Mesodermal cell (in vitro differentiated cells): ENCODE results near the gene C16orf86.
A peak's percentile ranks its signal among the peaks of the same experiment; 100 is the strongest.

ENCODE experiments used
- H3K27ac ChIP-seq: 2 replicates; pipeline ENCODE4 v1.7.0; 2013; ENCODE audit warnings: mild to moderate bottlenecking, low read depth, low read length, moderate library complexity; ENCODE audit not compliant: severe bottlenecking
- H3K36me3 ChIP-seq: 2 replicates; pipeline ENCODE4 v1.7.1; 2013; ENCODE audit warnings: mild to moderate bottlenecking, low read length, moderate library complexity; ENCODE audit not compliant: control insufficient read depth, insufficient read depth
- H3K4me1 ChIP-seq: one replicate; pipeline ENCODE4 v1.7.1; 2013; ENCODE audit warnings: mild to moderate bottlenecking, low read length; ENCODE audit not compliant: insufficient read depth, control insufficient read depth, poor library complexity, severe bottlenecking
- H3K4me3 ChIP-seq: 2 replicates; pipeline ENCODE4 v1.7.0; 2013; ENCODE audit warnings: low read length, control low read depth, mild to moderate bottlenecking; ENCODE audit not compliant: insufficient read depth, poor library complexity, severe bottlenecking; ENCODE audit errors: extremely low read depth
- H3K9me3 ChIP-seq: 2 replicates; pipeline ENCODE4 v1.7.1; 2013; ENCODE audit warnings: mild to moderate bottlenecking, low read length, moderate library complexity; ENCODE audit not compliant: control insufficient read depth
- WGBS, 2 experiments: methylation state at CpG; one replicate each; pipeline ENCODE4 v1.1.5; 2013; ENCODE audit warnings: missing lambda C conversion rate in 2 of 2; ENCODE audit not compliant: insufficient coverage in 2 of 2; 5-methylcytosine and 5-hydroxymethylcytosine counted together

The C16orf86 gene

GRCh38 chr16:67654403-67654911 is 12.2 kb upstream of the C16orf86 start:
- Histone ChIP-seq H3K9me3 (no peaks in the 10 kb centered on the region), H3K4me3 (no peak overlapping the region), H3K27ac (no peak overlapping the region), H3K4me1 (no peaks in the 10 kb centered on the region), H3K36me3 (peaks cover 14% of the 10 kb centered on the region)
- WGBS, 2 experiments, result 91 to 93% methylated on average over 28 to 30 of the region's 30 CpGs

DNA sequence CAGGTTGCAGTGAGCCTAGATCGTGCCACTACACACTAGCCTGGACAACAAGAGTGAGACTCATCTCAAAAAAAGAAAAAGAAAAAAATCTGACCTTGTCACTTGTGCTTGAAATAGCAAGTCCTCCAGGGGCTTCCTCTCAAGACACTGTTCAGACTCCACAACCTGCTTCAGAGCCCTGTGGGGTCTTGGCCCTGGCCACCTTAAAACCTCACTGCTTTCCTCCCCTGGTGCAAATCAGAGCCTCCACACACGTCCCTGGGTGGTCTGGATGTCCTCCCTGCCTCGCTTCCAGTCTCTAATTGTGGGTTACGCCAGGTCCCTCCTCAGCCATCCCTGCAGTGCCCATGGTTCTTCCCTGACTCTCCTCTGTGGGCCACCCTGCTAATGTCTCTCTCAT is 11.3 kb upstream of the C16orf86 start:
- H3K4me1 ChIP-seq, result no peaks in the 10 kb centered on the region
- H3K4me3 ChIP-seq, result no peak overlapping the region
- no peaks in the 10 kb centered on the region for H3K9me3 ChIP-seq
- peaks cover 14% of the 10 kb centered on the region for H3K36me3 ChIP-seq
- H3K27ac ChIP-seq, result no peak overlapping the region
- WGBS, 2 experiments, result 85 to 90% methylated on average over 4 of the region's 4 CpGs

DNA sequence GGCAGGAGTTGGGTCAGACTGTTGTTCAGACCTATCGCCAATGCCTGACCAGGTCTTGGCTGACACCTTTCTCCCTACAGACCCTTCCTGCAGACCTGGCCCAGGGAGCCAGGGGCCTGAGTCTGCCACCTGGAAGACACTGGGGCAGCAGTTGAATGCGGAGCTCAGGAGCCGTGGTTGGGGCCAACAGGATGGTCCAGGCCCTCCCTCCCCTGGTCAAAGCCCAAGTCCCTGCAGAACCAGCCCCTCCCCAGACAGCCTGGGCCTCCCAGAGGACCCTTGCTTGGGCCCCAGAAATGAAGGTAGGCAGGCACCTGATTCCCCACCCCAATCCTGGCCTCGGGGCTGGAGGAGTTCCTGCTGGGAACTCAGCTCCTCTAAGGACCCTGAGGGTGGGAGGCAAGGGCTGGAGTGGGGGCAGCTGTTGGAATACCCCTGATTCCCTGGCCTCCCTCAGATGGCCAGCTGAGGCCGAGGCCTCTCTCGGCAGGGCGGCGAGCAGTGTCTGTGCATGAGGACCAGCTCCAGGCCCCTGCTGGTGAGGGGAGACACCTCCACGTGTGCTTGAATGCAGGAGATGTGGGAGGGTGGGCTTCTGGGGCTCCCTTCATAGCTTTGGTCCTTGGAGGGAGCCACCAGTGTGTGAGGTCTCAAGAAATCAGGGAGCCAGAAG is 10.1 kb upstream of the C16orf86 start:
- H3K36me3 ChIP-seq, result peaks cover 14% of the 10 kb centered on the region
- H3K27ac ChIP-seq, result no peak overlapping the region
- no peaks in the 10 kb centered on the region for H3K9me3 ChIP-seq
- H3K4me3 ChIP-seq, result no peak overlapping the region
- 87 to 92% methylated on average over 6 to 8 of the region's 9 CpGs for WGBS, 2 experiments
- H3K4me1 ChIP-seq, result no peaks in the 10 kb centered on the region

GRCh38 chr16:67657017-67657608 is 9.5 kb upstream of the C16orf86 start:
- no peaks in the 10 kb centered on the region for H3K9me3 ChIP-seq
- H3K27ac ChIP-seq, result no peak overlapping the region
- WGBS, 2 experiments, result 93% methylated on average over 7 to 10 of the region's 16 CpGs
- peaks cover 18% of the 10 kb centered on the region for H3K36me3 ChIP-seq
- no peaks in the 10 kb centered on the region for H3K4me1 ChIP-seq
- no peak overlapping the region for H3K4me3 ChIP-seq

DNA sequence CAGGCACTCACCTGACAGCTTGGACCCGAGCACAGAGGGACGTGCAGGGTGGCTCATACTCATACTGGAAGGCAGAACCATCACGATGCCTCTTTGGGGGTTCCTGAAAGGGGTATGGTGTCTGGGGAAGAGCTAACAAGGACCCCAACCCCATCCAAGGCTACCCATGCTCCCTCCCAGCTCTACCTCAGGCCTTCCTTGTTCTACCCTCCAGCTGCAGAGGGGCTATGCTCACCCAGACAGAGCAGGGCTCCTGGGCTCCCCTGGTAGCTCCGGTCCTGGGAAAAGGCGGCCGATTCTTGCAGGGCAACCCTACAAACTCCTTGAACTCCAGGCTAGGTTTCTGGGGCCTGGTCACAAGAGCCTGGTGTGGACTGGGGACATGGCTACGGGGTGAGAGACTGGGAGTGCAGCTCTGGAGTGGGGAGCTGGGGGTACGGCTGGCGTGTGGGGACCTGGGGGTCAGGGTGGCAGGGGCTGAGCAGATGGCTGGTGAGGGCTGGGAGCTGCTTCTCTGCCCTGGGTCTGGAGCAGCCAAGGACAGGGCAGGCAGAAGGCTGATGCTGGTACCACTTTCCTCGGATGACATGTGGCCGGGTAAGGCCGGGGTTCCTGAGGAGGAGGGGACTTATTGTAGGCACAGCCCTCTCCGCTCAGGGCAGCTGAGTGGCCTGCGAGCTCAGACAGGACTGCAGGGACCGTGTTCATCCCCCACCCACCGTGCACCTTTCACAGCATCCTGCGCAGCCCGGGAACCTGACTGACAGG is 8.7 kb upstream of the C16orf86 start:
- Histone ChIP-seq H3K4me3 (no peak overlapping the region), H3K4me1 (no peaks in the 10 kb centered on the region), H3K27ac (no peak overlapping the region), H3K36me3 (peaks cover 23% of the 10 kb centered on the region), H3K9me3 (no peaks in the 10 kb centered on the region)
- WGBS, 2 experiments, result 95 to 98% methylated on average over 12 to 14 of the region's 18 CpGs

DNA sequence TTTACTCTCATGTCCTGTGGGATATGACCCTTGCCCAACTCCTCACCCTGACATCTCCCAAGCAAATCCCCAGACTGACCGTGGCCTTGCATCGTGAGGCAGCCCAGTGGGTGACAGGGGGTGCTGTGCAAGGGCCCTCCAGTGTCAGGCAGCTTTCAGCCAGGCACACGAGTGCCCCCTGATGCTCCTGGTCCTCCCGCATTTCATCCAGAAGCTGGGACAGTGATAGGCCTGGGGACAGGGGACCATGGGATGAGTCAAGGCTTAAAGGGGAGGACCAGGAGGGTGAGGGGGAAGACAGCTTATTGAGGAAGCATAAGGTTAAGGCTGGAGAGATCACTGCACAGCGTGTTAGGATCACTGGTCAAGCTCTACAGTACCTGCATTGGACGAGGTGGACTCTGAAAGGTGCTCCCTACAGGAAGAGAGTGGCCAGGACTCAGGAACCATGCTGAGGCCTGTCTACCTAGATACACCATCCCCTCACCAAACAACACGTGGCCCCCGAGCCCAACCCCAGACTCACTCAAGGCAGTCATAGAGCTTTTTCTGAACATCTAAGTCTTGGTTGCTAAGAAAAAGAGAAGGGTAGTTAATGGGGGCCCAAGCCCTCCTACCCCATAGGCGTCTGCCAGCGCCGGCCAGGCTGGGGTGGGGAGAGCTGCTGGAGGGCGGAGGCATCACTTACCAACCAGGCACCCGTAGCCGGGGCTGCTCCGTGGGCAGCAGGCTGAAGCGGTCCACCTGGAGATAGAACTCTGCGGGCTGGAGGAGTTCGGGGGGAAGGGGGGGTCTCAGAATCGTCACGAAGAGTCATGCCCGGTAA is 7.6 kb upstream of the C16orf86 start:
- H3K9me3 ChIP-seq, result no peaks in the 10 kb centered on the region
- H3K4me3 ChIP-seq, result peak overlapping the region; percentile 79
- no peaks in the 10 kb centered on the region for H3K4me1 ChIP-seq
- H3K27ac ChIP-seq, result no peak overlapping the region
- H3K36me3 ChIP-seq, result peaks cover 29% of the 10 kb centered on the region
- 49 to 62% methylated on average over 6 to 12 of the region's 21 CpGs for WGBS, 2 experiments

DNA sequence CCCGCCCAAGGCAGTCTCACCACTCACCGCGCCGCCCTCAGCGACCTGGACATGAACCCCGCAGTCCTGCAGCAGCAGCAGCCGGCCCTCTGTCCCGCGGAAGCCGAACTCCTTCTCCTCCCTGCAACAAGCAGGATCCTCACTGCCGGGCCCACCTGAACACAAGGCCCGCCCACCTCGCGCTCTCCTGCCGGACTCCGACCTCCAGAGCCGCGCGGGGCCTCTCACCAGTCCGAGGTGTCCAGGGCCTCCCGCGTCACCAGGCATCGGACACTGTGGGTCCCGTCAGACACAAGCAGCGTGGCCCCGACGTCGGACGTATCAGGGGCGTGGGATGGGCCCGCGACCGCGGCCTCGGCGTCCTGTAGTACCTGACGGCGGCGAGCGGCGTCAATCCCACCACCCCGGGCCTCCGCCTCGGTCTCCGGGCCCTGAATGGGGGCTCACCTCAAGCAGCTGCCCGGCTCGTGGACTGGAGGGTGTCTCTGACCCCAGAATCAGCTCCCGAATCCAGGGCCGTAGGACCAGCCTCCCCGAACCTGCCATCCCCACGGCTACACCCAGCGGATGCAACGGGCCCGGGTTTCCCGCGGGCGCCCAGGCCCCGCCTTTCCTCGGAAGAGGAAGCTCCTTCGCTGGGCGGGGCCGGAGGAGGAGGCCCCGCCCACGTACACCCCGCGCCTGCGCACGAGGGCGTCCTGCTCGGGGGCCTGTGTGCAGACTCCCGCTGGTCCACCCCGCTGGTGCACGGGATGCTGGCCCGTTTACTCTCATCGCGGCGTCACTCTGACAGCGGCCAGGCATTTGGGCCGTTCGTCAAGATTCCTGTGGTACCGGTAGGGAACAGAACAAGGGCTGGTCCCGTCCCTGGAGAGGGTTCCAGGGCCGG is 6.7 kb upstream of the C16orf86 start, which contains the start of gene ACD:
ACD (minus strand) TSS at position 586 of the 889 bp plus-strand sequence; CDS start at position 546, 40 bp downstream.
- Histone ChIP-seq H3K27ac (peak within 1 kb of the TSS; percentile 85), H3K4me1 (no peaks in the 10 kb centered on the region), H3K9me3 (no peaks in the 10 kb centered on the region), H3K4me3 (peak within 1 kb of the TSS; percentile 79), H3K36me3 (peaks cover 32% of the 10 kb centered on the region)
- 1% methylated on average over 78 of the region's 83 CpGs for WGBS, 2 experiments

GRCh38 chr16:67660564-67661028 is 6.0 kb upstream of the C16orf86 start, which contains the start of gene PARD6A:
TSS of gene PARD6A (plus strand) at chr16:67660960. CDS start at chr16:67661039, 79 bp downstream.
- 0 to 1% methylated on average over 31 to 47 of the region's 48 CpGs for WGBS, 2 experiments
- Histone ChIP-seq H3K36me3 (peaks cover 32% of the 10 kb centered on the region), H3K4me3 (peak within 1 kb of the TSS; percentile 79), H3K4me1 (peaks cover 3% of the 10 kb centered on the region), H3K9me3 (no peaks in the 10 kb centered on the region), H3K27ac (peak within 1 kb of the TSS; percentile 85)

GRCh38 chr16:67661101-67661761 is 5.4 kb upstream of the C16orf86 start:
- no peak overlapping the region for H3K27ac ChIP-seq

More at GRCh38 chr16:67661101-67661761, 5.4 kb upstream of the C16orf86 start:
- Histone ChIP-seq H3K36me3 (peaks cover 32% of the 10 kb centered on the region), H3K4me3 (peak overlapping the region; percentile 79), H3K9me3 (no peaks in the 10 kb centered on the region), H3K4me1 (peaks cover 6% of the 10 kb centered on the region)
- WGBS, 2 experiments, result 13 to 24% methylated on average over 34 to 37 of the region's 39 CpGs
